IPS DF 4.7 (cell line): Measurements from ENCODE around the gene ARSK.
A peak's percentile ranks its signal among the peaks of the same experiment; 100 is the strongest.

Experiments used
- DNase-seq: peaks from one replicate; pipeline ENCODE4 v3.0.0-alpha.2; 2013; ENCODE audit warnings: low spot score; ENCODE audit errors: extremely low read depth

The ARSK gene

GRCh38 chr5:95554647-95555548 lies at the start of gene ARSK, which contains the start of gene SKIC3:
Gene ARSK (plus strand): TSS chr5:95555101. CDS start chr5:95555279, 178 bp downstream.
Gene SKIC3 (minus strand): TSS chr5:95554977. CDS start chr5:95547150, 7,827 bp downstream.
- peak; percentile 99 for DNase-seq

- DNase-seq: no peak
Observed at GRCh38 chr5:95508550-95508949, 46.4 kb upstream of the ARSK start.

- no peak for DNase-seq
Observed at GRCh38 chr5:95511606-95512005, 43.3 kb upstream of the ARSK start.

- no peak for DNase-seq
Observed at GRCh38 chr5:95518417-95518816, 36.5 kb upstream of the ARSK start.

- DNase-seq: no peak
Observed at GRCh38 chr5:95519151-95519550, 35.8 kb upstream of the ARSK start.

- DNase-seq: no peak
Observed at GRCh38 chr5:95519681-95520080, 35.2 kb upstream of the ARSK start.

- DNase-seq: no peak
Observed at GRCh38 chr5:95520206-95520605, 34.7 kb upstream of the ARSK start.

GRCh38 chr5:95524423-95524822 lies 30.5 kb upstream of the ARSK start:
- DNase-seq: no peak

GRCh38 chr5:95526871-95527270 lies 28.0 kb upstream of the ARSK start:
- no peak for DNase-seq

GRCh38 chr5:95528565-95528964 lies 26.3 kb upstream of the ARSK start:
- DNase-seq: no peak

- DNase-seq: no peak
Observed at GRCh38 chr5:95530416-95530815, 24.5 kb upstream of the ARSK start.

- no peak for DNase-seq
Observed at GRCh38 chr5:95531491-95531890, 23.4 kb upstream of the ARSK start.

GRCh38 chr5:95532415-95532814 lies 22.5 kb upstream of the ARSK start:
- DNase-seq: no peak

GRCh38 chr5:95533106-95533505 lies 21.8 kb upstream of the ARSK start:
- DNase-seq: no peak

GRCh38 chr5:95533761-95534160 lies 21.1 kb upstream of the ARSK start:
- DNase-seq: no peak

- DNase-seq: no peak
Observed at GRCh38 chr5:95537501-95537900, 17.4 kb upstream of the ARSK start.

GRCh38 chr5:95543017-95543705 lies 11.7 kb upstream of the ARSK start:
- no peak for DNase-seq

- DNase-seq: no peak
Observed at GRCh38 chr5:95549030-95549429, 5.9 kb upstream of the ARSK start.

- DNase-seq: no peak
Observed at GRCh38 chr5:95554331-95554646, 612 bp upstream of the ARSK start.

GRCh38 chr5:95555553-95555952 lies 652 bp downstream of the ARSK start:
- DNase-seq: no peak

- DNase-seq: no peak
Observed at GRCh38 chr5:95557841-95558240, 2.9 kb downstream of the ARSK start.

GRCh38 chr5:95562282-95562681 lies 7.4 kb downstream of the ARSK start:
- no peak for DNase-seq

- no peak for DNase-seq
Observed at GRCh38 chr5:95563367-95563766, 8.5 kb downstream of the ARSK start.
